KMS-11 (cell line): ENCODE measurements around the gene ATXN7L1.

Experiments
- H2AFZ ChIP-seq: fragments of 200-600 bp; sonication (generic); 2 replicates; pipeline ENCODE4 v1.6.1; 2016; ENCODE audit warnings: antibody characterized with exemption, mixed run types, low read depth
- H3K27ac ChIP-seq: fragments of 200-600 bp; sonication (generic); 2 replicates; pipeline ENCODE4 v1.6.1; 2016; ENCODE audit warnings: mild to moderate bottlenecking, mixed run types
- H3K27me3 ChIP-seq: fragments of 200-600 bp; sonication (generic); 2 replicates; pipeline ENCODE4 v1.6.1; 2017; ENCODE audit warnings: mild to moderate bottlenecking, low read depth, mixed run types, moderate library complexity; ENCODE audit not compliant: insufficient read depth
- H3K36me3 ChIP-seq: fragments of 200-600 bp; sonication (generic); 2 replicates; pipeline ENCODE4 v1.6.1; 2017; ENCODE audit warnings: mild to moderate bottlenecking, mixed run types; ENCODE audit not compliant: insufficient read depth
- H3K4me1 ChIP-seq: fragments of 200-600 bp; sonication (generic); 2 replicates; pipeline ENCODE4 v1.6.1; 2016; ENCODE audit warnings: mild to moderate bottlenecking, low read depth, mixed run types; ENCODE audit not compliant: poor library complexity, severe bottlenecking
- H3K4me2 ChIP-seq: fragments of 200-600 bp; sonication (generic); 2 replicates; pipeline ENCODE4 v1.7.0; 2016; ENCODE audit warnings: mild to moderate bottlenecking, mixed run types
- H3K4me3 ChIP-seq: fragments of 200-600 bp; sonication (generic); IDR thresholded peaks from 2 replicates; pipeline ENCODE4 v1.6.1; 2017; ENCODE audit warnings: low read depth, low read length, mixed read lengths; ENCODE audit not compliant: insufficient read depth
- H3K79me2 ChIP-seq: fragments of 200-600 bp; sonication (generic); 2 replicates; pipeline ENCODE4 v1.6.1; 2016; ENCODE audit warnings: low read depth, mixed run types; ENCODE audit not compliant: insufficient read depth
- H3K9ac ChIP-seq: fragments of 200-600 bp; sonication (generic); 2 replicates; pipeline ENCODE4 v1.6.1; 2016; ENCODE audit warnings: mild to moderate bottlenecking, mixed run types
- H4K20me1 ChIP-seq: fragments of 200-600 bp; sonication (generic); 2 replicates; pipeline ENCODE4 v1.6.1; 2016; ENCODE audit warnings: mild to moderate bottlenecking, mixed run types; ENCODE audit not compliant: insufficient read depth
- TF ChIP-seq, protein P1 (sequence below): fragments of 200-600 bp; sonication (generic); conservative IDR thresholded peaks from 2 replicates; pipeline ENCODE4 v1.6.1; 2017; ENCODE audit warnings: low read depth, mild to moderate bottlenecking, antibody characterized with exemption, low read length, moderate library complexity, mixed read lengths

The ATXN7L1 gene

DNA sequence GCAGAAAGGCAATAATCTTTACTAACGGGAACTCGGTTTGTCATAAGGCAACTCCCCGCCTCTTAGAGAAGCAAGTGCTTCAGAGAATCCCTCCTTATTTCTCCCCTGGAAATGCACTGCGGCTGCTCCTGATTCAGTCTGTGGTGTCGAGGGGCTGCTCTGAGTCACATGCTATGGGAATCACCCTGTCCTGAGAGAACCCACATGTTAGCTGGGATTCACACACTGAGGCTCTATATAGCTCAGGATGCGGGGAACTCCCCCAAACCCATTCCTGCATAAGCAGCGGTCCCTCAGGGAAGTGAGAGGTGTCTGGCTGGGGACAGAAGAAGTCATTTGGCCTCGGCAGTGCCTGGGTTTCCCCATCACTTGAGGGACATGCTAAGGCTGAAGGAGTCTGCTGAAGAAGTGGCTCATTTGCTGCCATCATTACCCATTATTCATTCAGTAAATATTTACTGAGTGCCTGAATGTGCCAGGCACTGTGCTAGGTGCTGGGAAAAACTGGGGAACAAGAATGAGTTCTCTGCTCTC, 87.5 kb downstream of the ATXN7L1 start:
- H3K79me2 ChIP-seq: no peaks in the 10 kb centered on the region
- TF ChIP-seq, protein P1, sequence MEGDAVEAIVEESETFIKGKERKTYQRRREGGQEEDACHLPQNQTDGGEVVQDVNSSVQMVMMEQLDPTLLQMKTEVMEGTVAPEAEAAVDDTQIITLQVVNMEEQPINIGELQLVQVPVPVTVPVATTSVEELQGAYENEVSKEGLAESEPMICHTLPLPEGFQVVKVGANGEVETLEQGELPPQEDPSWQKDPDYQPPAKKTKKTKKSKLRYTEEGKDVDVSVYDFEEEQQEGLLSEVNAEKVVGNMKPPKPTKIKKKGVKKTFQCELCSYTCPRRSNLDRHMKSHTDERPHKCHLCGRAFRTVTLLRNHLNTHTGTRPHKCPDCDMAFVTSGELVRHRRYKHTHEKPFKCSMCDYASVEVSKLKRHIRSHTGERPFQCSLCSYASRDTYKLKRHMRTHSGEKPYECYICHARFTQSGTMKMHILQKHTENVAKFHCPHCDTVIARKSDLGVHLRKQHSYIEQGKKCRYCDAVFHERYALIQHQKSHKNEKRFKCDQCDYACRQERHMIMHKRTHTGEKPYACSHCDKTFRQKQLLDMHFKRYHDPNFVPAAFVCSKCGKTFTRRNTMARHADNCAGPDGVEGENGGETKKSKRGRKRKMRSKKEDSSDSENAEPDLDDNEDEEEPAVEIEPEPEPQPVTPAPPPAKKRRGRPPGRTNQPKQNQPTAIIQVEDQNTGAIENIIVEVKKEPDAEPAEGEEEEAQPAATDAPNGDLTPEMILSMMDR: no peak
- no peaks in the 10 kb centered on the region for H4K20me1 ChIP-seq
- H3K4me3 ChIP-seq: no peak overlapping the region
- no peak overlapping the region for H3K9ac ChIP-seq
- H3K36me3 ChIP-seq: no peaks in the 10 kb centered on the region
- no peak overlapping the region for H3K27ac ChIP-seq
- H3K4me2 ChIP-seq: no peak overlapping the region
- H3K27me3 ChIP-seq: no peaks in the 10 kb centered on the region
- no peak overlapping the region for H2AFZ ChIP-seq
- no peaks in the 10 kb centered on the region for H3K4me1 ChIP-seq

DNA sequence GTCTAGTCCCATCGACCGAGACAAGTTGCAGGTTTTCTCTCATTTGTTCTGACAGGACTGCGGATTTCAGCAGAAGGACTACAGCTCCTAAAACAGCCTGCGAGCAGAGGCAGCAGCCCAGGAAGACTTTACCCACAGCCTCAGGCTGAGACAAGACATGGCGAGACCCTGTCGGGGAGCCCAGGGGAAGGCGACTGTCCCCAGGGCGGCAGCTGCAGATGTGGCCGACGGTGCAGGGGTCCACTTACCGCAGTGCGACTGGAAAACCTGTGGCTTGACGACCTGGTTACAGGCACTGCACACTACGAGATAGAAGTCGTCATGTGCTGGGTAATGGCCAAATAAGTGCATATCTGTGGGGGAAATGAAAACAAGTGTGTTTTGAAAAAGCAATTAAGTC, 88.0 kb downstream of the ATXN7L1 start:
- Histone ChIP-seq H3K9ac (no peak overlapping the region), H3K36me3 (no peaks in the 10 kb centered on the region), H4K20me1 (no peaks in the 10 kb centered on the region), H2AFZ (no peak overlapping the region), H3K27ac (no peak overlapping the region), H3K4me3 (no peak overlapping the region), H3K4me2 (no peak overlapping the region), H3K4me1 (no peaks in the 10 kb centered on the region), H3K27me3 (no peaks in the 10 kb centered on the region), H3K79me2 (no peaks in the 10 kb centered on the region)
- TF ChIP-seq, protein P1: no peak

DNA sequence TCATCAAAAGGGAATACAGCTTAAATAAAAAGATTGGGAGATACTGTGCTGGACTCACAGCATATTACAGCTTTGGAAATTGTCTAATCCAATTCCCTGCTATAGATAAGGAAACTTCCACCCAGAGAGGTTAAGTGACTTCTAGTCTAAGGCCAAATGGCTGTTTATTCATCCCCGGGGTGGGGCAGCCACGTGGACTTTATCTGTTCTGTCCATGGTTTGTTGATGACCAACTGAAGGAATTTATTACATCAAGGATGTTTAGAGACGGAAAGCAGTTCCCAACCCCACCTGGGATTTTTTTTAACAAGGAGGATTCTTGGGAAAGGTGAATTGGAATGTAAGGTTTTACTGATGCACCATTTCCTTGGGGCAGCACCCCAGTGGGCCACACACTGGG, 88.6 kb downstream of the ATXN7L1 start:
- Histone ChIP-seq H3K27ac (no peak overlapping the region), H3K27me3 (no peaks in the 10 kb centered on the region), H2AFZ (no peak overlapping the region), H3K79me2 (no peaks in the 10 kb centered on the region), H3K9ac (no peak overlapping the region), H3K4me2 (no peak overlapping the region), H3K4me1 (no peaks in the 10 kb centered on the region), H3K36me3 (no peaks in the 10 kb centered on the region), H3K4me3 (no peak overlapping the region), H4K20me1 (no peaks in the 10 kb centered on the region)
- TF ChIP-seq, protein P1: no peak

DNA sequence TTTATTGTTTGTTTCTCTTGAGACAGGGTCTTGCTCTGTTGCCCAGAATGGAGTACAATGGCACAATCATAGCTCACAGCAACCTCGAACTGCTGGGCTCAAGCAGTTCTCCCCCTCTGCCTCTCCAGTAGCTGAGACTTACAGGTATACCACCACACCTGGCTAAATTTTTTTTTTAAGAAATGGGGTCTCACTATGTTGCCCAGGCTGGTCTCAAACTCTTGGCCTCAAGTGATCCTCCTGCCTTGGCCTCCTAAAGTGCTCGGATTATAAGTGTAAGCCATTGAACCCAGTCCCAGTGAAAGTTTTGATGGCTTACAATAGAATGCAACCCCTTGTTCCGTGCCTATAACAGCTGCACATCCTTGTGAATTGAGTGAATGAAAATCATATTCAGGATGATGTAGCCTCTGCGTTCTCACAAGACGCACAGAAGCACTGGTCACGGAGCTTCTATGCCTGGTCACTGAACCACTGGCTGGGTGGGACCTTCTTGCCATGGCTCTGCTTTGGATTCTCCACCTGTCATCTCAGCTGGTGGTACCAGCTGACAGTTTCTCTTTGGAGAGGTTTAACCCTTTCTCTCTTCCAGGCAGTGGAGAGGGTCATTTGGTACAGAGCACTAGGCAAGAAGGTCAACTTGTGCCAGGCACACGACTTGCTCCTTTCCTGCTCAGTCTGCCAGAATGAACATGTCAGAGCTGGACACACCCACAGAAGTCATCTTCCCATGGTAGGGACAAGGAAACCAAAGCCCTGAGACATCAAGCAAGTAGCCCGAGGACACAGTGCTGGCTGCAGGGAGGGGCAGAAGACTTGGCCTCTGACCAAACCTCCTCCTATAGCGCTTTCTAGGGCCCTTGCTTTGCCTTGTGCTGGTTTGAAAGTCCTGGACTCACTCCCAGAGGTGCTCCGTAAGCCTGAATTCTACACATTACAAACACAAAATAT, 89.6 kb downstream of the ATXN7L1 start:
- Histone ChIP-seq H2AFZ (no peak overlapping the region), H3K4me2 (no peak overlapping the region), H3K4me1 (no peaks in the 10 kb centered on the region), H4K20me1 (no peaks in the 10 kb centered on the region), H3K9ac (no peak overlapping the region), H3K4me3 (no peak overlapping the region), H3K27me3 (no peaks in the 10 kb centered on the region), H3K79me2 (no peaks in the 10 kb centered on the region), H3K27ac (no peak overlapping the region), H3K36me3 (no peaks in the 10 kb centered on the region)
- TF ChIP-seq, protein P1: no peak
